B cell (primary cell): Measurements from ENCODE around the gene TCN2.

Source experiments
- EZH2 ChIP-seq: IDR thresholded peaks from 2 replicates; pipeline ENCODE4 v1.6.1; 2012; ENCODE audit warnings: borderline replicate concordance, low read depth, mild to moderate bottlenecking, moderate library complexity, low read length; ENCODE audit not compliant: insufficient read depth, poor library complexity, severe bottlenecking
- TF ChIP-seq, protein P1 (sequence below): fragments of 200-600 bp; IDR thresholded peaks from one replicate; pipeline ENCODE4 v1.8.0; 2022; ENCODE audit warnings: antibody characterized with exemption, mild to moderate bottlenecking

DNA sequence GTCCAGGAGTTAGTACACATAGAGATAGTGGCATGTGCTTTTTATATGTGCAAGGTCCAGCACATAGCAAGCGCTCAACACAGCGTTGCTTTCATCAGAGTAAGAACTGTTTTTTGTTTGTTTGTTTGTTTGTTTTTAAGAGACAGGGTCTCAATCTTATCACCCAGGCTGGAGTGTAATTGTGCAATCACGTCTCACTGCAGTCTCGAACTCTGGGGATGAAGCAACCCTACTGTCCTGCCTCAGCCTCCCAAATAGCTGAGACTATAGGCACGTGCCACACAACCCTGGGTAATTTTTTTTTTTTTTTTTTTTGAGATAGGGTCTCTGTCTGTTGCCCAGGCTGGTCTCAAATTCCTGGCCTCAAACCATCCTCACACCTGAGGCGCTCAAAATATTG lies 10.8 kb downstream of the TCN2 start:
- TF ChIP-seq, protein P1, sequence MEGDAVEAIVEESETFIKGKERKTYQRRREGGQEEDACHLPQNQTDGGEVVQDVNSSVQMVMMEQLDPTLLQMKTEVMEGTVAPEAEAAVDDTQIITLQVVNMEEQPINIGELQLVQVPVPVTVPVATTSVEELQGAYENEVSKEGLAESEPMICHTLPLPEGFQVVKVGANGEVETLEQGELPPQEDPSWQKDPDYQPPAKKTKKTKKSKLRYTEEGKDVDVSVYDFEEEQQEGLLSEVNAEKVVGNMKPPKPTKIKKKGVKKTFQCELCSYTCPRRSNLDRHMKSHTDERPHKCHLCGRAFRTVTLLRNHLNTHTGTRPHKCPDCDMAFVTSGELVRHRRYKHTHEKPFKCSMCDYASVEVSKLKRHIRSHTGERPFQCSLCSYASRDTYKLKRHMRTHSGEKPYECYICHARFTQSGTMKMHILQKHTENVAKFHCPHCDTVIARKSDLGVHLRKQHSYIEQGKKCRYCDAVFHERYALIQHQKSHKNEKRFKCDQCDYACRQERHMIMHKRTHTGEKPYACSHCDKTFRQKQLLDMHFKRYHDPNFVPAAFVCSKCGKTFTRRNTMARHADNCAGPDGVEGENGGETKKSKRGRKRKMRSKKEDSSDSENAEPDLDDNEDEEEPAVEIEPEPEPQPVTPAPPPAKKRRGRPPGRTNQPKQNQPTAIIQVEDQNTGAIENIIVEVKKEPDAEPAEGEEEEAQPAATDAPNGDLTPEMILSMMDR, result no peak
- TF ChIP-seq EZH2, result no peak
